Anterior cingulate cortex (tissue), 58 donors: ENCODE measurements around the gene USP11.

Experiments used
- DNase-seq, 58 donors: peaks; one replicate each; lab custom pipeline; 2025; lab: John Stamatoyannopoulos, UW

USP11 gene

GRCh38 chrX:47223476-47224250 lies 9.1 kb upstream of the USP11 start:
- no peak for DNase-seq

GRCh38 chrX:47224266-47224895 lies 8.4 kb upstream of the USP11 start:
- DNase-seq = no peak

- no peak for DNase-seq
Observed at GRCh38 chrX:47224896-47225290, 7.9 kb upstream of the USP11 start.

- no peak for DNase-seq
Observed at GRCh38 chrX:47226071-47226470, 6.7 kb upstream of the USP11 start.

- no peak for DNase-seq
Observed at GRCh38 chrX:47226531-47227333, 6.1 kb upstream of the USP11 start.

- DNase-seq = no peak
Observed at GRCh38 chrX:47227334-47227583, 5.5 kb upstream of the USP11 start.

GRCh38 chrX:47228550-47229270 lies 4.1 kb upstream of the USP11 start:
- no peak for DNase-seq

GRCh38 chrX:47229427-47229826 lies 3.4 kb upstream of the USP11 start:
- no peak for DNase-seq

GRCh38 chrX:47230136-47230868 lies 2.5 kb upstream of the USP11 start:
- no peak for DNase-seq

- DNase-seq = no peak
Observed at GRCh38 chrX:47231167-47231566, 1.6 kb upstream of the USP11 start.

- no peak for DNase-seq
Observed at GRCh38 chrX:47232197-47232802, 509 bp upstream of the USP11 start.

- peak; percentile 38 to 99 (median 91) for DNase-seq
Observed at GRCh38 chrX:47233333-47234113, 714 bp downstream of the USP11 start.

GRCh38 chrX:47234583-47234982 lies 1.8 kb downstream of the USP11 start:
- DNase-seq = no peak

- no peak for DNase-seq
Observed at GRCh38 chrX:47235691-47236103, 2.9 kb downstream of the USP11 start.

- no peak for DNase-seq
Observed at GRCh38 chrX:47239199-47239598, 6.4 kb downstream of the USP11 start.

- DNase-seq = no peak
Observed at GRCh38 chrX:47239898-47240545, 7.2 kb downstream of the USP11 start.

- no peak for DNase-seq
Observed at GRCh38 chrX:47240619-47241018, 7.8 kb downstream of the USP11 start.

- no peak for DNase-seq
Observed at GRCh38 chrX:47241201-47242011, 8.6 kb downstream of the USP11 start.
